HG02571 (cell line): ENCODE results near the gene GALNT17.

Experiments used
- ATAC-seq: cut with Tn5 transposase; IDR thresholded peaks from one replicate; pipeline ENCODE4 v1.9.1; 2021; ENCODE audit warnings: mild to moderate bottlenecking, moderate library complexity; ENCODE audit not compliant: unreplicated experiment

GALNT17 gene

GRCh38 chr7:71329030-71329660, 197.2 kb downstream of the GALNT17 start:
- ATAC-seq: no peak

GRCh38 chr7:71332207-71332606, 200.3 kb downstream of the GALNT17 start:
- no peak for ATAC-seq

- ATAC-seq: no peak
These were observed 202.6 kb downstream of the GALNT17 start for GRCh38 chr7:71334541-71334940.

GRCh38 chr7:71338866-71339265, 206.9 kb downstream of the GALNT17 start:
- no peak for ATAC-seq

- ATAC-seq: no peak
These were observed 208.0 kb downstream of the GALNT17 start for GRCh38 chr7:71339924-71340323.

GRCh38 chr7:71342202-71342601, 210.3 kb downstream of the GALNT17 start:
- no peak for ATAC-seq

GRCh38 chr7:71343039-71343438, 211.1 kb downstream of the GALNT17 start:
- ATAC-seq: no peak

- ATAC-seq: no peak
These were observed 211.9 kb downstream of the GALNT17 start for GRCh38 chr7:71343892-71344291.

- ATAC-seq: no peak
These were observed 213.4 kb downstream of the GALNT17 start for GRCh38 chr7:71345117-71345884.

GRCh38 chr7:71348821-71349681, 217.1 kb downstream of the GALNT17 start:
- no peak for ATAC-seq

GRCh38 chr7:71349682-71350481, 217.9 kb downstream of the GALNT17 start:
- ATAC-seq: no peak

- no peak for ATAC-seq
These were observed 218.7 kb downstream of the GALNT17 start for GRCh38 chr7:71350680-71351079.

- no peak for ATAC-seq
These were observed 222.8 kb downstream of the GALNT17 start for GRCh38 chr7:71354716-71355115.

- no peak for ATAC-seq
These were observed 229.6 kb downstream of the GALNT17 start for GRCh38 chr7:71361451-71362032.

- ATAC-seq: no peak
These were observed 230.3 kb downstream of the GALNT17 start for GRCh38 chr7:71362240-71362639.

- no peak for ATAC-seq
These were observed 231.3 kb downstream of the GALNT17 start for GRCh38 chr7:71363223-71363622.

GRCh38 chr7:71363627-71364026, 231.7 kb downstream of the GALNT17 start:
- no peak for ATAC-seq

- no peak for ATAC-seq
These were observed 232.6 kb downstream of the GALNT17 start for GRCh38 chr7:71364551-71364950.

- no peak for ATAC-seq
These were observed 241.0 kb downstream of the GALNT17 start for GRCh38 chr7:71372991-71373390.

- ATAC-seq: no peak
These were observed 245.1 kb downstream of the GALNT17 start for GRCh38 chr7:71377062-71377461.
